GM19193 (cell line): ENCODE measurements around the gene GXYLT1.

Experiments
- POLR2A ChIP-seq: IDR thresholded peaks from 4 replicates; pipeline ENCODE4 v1.6.1; 2011; ENCODE audit not compliant: insufficient read depth, insufficient read length; ENCODE audit errors: extremely low read depth

Gene GXYLT1

DNA sequence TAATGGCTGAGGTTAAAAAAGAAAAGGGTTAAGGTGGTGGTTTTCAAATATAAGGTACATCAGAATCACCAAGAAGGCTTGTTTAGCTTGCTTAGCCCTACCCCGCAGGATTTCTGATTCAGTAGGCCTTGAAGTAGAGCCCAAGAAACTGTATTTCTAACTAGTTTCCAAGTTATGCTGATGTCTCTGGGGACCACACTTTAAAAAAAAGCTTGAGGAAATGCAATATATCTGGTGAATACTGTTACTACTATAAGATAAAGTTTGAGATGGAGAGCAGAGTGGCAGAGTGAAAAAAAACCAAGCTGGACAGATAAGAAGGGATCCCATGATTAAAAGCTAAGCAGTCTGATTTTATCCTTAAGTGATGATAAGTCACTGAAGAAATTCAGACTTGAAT, 18.3 kb upstream of the GXYLT1 start:
- TF ChIP-seq POLR2A: no peak

DNA sequence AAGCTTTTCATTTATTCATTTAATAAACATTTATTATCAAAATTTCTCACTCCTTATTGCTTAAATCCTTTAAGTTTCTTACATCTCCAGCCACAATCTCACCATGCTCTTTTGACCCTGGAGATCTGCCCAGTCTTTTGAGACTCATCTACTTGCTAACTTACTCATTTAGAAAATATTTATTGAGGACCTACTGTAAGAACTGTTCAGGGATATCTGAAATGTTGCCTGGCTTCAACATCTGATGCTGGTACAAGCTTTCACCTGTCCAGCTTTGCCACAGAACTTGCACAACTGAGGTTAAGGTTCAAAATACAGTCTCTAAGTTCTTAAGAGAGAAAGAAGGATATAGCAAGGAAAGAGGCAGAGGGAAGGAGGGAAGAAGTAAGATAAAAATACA, 17.5 kb upstream of the GXYLT1 start:
- no peak for TF ChIP-seq POLR2A

DNA sequence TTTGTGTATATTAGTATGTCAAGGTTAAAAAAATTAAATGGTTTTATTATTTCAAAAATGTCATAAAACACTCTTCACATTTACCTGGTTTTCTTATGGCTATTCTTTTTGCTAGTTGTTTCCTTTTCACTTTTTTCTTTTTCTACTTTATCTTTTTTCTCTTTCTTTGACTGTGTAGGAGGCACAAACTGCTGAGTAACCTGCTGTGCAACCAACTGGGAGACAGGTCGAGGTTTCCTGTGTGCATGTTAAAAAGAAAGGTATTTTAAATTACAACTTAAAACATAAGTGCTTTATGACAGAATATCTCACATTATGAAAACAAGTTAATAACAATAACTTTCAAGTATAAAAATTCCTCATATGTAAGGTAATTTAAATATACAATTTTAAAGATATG, 16.9 kb upstream of the GXYLT1 start:
- TF ChIP-seq POLR2A: no peak

DNA sequence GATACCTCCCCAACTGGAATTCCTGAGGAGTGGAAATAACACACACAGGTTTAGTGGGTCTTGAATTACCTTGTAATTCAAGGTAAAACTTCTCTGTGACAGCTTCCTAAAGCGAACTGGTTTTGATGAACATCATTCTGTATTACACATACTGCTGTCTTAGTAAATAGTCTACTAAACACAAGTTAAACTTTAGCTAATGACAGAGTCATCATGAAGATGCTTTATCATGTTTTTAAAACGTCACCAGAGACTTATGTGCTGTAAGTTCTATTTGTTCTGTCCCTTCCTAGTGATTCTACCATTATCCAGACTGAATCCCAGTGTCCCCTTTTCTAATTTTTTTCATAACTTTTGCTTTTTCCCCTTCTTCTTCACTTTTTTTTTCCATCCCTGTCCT, 11.6 kb upstream of the GXYLT1 start:
- no peak for TF ChIP-seq POLR2A

DNA sequence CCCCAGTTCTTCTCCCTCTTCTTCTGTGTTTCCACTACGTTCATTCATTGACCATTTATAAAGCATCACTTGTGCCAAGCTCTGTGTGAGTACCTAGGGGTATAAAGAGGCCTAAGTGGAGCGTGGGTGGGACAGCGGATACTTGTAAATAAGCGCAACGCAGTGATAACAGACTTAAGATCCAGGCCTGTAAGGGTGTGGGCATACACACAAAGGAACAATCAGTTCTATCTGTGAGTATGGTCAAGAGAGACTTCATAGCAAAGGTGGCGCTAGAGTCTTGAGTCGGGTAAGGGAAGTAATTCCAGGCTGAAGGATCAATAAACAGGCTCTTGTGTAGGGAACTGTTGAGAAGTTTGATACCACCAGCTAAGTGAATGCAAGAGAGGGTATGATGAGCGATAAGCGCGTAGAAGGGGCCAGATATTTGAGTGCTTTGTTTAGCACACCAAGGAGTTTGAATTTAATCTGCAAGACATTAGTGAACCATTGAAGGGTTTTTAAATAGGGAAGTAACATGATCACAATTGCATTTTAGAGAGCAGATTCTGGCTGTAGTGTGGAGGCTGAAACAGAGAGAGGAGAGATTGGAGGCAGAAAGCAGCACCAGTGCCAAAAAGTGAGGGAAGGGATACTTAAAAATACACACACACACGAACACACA, 1.0 kb upstream of the GXYLT1 start:
- TF ChIP-seq POLR2A: no peak

DNA sequence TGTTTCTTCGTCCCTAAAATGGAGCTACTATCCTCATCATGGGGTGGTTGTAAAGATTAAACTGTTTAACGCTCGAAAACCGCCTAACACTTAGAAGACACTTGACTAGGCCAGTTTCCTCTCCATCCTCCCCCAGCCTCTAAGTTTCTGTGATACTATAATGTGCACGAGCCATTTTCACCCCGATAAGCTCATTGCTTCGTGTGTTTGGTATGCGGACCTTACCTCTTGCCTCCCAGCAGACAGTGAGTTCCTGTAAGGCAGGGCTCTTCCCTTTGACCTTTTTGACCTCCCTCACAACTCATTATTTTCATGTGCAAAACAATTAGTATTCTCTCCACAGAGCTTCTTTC, 499 bp upstream of the GXYLT1 start:
- TF ChIP-seq POLR2A: no peak

DNA sequence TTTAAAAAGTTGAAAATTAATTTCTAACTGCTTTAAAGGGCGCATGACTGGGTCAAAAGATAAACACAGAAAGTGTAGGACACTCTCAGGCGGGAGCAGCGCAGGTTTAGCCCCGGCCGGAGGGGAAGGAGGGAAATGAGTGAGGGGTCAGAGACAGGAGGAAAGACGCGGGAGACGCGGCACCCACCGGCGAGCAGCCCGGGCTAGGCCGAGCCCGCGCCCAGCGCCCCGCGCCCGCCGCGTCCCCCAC, 591 bp downstream of the GXYLT1 start:
- no peak for TF ChIP-seq POLR2A

DNA sequence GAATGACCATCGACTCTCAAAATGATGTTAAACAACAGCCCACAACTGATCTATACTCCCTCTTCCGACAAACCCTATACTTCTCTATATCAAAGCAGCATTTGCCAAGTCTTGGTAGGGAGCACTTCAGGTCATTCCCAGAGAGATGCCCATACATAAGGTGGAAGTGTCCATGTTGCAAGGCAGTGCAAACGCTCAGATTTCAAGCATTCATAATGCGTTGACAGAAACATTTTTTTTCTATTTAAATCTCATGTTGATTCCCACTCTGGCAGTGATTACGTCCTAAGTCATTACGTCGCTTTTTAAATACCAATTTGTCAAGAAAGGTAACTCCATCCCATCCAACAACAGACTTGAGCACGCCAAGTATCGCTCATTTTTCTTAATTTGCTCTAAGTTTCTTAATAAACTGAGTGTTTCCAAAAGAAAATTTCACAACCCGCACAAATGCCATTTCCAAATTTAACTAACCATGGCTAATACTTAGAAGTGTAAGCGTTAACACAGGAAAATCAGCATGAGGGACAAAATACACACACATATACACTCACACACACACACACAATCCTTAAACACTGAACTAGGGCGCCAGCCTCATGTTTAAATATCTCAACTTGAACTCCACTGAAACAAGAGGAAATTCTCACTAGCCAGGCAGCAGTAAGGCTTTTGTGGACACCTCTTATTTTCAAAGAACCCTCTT, 1.1 kb downstream of the GXYLT1 start:
- TF ChIP-seq POLR2A: no peak

DNA sequence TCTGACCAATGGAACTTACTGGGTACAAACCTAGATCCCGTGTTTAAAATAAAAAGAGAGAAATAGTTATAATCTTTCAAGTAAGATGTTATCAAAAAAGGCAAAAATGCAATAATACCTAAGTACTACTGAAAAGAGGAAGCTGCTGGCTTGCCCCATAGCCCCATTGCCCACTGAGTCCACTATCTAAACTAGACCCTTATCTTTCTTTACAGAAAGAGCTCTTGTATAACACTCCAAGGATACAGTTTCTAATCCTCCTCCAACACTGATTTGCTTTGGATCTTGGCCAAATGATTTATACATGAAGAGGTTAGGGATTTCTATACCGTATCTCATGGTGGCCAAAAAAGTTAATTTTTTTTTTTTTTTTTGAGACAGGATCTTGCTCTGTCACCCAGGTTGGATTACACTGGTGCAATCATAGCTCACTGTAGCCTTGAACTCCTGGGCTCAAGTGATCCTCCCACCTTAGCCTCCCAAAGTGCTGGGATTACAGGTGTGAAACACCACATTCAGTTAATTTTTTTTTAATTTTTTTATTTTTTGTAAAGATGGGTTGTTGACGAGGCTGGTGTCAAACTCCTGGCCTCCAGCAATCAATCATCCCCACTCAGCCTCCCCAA, 2.6 kb downstream of the GXYLT1 start:
- TF ChIP-seq POLR2A: no peak

DNA sequence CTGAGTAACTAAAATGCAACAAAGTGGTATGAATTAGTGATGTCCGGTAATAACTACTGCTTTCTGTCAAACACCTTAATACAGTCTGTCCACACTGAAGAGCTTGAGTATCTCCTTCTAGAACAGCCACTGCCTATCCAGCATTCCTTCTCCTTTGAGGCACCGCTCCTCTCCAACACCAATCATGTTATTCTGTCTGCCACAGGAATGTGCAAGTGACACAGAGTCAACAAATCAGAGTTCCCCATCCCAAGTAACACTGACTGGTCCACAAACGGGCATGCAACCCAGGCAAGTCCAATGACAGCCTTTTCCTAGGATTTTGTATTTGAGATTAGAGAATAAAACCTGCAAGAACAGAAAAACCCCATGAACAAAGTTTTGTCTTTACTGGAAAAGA, 3.8 kb downstream of the GXYLT1 start:
- TF ChIP-seq POLR2A: no peak

DNA sequence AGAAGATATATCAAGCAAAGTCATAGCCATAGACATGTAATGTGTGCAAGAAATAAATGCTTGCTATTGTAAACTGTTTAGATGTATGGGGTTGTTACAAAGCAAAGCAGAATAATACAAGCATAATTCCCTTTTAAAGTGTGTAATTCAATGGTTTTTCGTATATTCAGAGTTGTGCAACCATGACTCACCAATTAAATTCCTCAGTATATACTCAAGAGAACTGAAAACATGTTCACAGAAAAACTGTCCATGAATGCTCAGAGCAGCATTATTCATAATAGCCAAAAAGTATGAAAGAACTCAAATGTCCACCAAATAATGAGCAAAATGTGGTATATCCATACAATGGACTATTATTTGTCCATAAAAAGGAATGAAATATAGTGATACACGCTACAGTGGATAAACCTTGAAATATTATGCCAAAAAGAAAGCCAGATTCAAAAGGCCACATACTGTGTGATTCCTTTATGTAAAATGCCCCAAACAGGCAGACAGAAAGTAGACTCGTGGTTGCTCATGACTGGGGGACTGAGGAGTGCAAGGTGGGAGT, 9.3 kb downstream of the GXYLT1 start:
- no peak for TF ChIP-seq POLR2A

DNA sequence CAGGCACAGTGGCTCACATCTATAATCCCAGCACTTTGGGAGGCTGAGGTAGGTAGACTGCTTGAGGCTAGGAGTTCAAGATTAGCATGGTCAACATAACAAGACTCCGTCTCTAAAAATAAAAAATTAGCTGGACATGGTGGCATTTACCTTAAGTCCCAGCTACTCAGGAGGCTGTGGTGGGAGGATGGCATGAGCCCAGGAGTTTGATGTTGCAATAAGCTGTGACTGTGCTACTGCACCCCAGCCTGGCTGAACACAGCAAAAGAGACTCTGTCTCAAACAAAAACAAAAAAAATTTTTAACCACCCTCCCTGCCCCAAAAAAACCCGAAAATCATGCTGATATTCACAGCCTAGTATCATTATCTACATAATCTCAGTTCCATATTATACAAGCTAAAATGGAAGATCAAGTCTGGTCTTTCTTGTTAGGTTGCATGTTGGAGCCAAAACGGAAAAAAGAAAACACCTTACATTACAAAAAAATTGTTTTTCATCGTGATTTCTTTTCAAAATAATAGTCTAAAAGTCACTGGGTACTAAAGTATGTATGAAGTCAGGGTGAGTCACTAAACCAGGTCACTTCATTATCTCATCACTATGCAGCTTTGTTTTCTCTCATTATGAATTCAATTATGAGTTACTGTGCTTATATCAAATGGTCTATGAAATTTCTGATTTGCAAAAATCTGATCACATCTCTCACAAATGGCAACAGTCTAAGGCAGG, 13.8 kb downstream of the GXYLT1 start:
- no peak for TF ChIP-seq POLR2A

DNA sequence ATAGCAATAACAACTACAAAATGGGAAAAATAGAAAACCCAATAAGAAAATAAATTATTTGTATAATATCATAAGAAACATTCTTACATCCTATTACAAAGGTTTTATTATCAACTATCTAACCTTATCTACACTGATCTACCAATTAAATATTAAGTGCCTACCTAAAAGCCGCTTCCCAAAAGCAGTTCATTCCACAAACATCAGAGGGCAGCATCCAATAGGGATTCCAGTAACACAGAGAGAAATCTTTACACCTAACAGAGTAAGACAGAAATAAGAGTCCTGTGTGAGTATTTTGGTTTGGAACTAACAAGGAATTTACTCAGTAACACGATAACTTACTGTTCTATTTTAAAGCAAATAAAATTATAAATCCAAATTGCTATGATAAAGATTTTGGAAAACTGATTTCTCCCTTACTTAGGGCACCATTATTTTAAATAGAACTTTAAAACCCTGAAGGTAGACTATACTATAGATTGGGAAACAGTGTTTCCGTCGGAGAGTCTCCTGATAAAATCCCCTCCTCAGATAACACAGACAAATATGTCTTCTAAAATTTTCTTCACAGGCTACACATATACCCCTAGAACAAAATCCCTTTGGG, 15.0 kb downstream of the GXYLT1 start:
- no peak for TF ChIP-seq POLR2A

DNA sequence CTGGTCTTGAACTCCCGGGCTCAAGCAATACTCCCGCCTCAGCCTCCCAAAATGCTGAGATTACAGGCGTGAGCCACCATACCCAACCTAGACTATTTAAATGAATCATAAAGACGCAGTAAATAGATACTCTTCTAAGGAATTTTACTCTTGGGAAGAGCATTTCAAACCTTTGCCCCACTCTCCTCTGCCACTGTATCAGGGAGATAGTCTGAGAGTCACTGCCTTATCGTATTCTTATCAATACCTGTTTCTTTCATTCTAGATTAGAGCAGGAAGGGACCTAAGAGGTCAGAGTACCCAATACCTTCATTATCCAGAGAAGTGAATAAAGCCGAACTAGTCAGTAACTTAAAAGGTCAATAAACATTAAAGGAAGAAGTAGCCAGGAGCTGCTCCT, 15.8 kb downstream of the GXYLT1 start:
- TF ChIP-seq POLR2A: no peak

DNA sequence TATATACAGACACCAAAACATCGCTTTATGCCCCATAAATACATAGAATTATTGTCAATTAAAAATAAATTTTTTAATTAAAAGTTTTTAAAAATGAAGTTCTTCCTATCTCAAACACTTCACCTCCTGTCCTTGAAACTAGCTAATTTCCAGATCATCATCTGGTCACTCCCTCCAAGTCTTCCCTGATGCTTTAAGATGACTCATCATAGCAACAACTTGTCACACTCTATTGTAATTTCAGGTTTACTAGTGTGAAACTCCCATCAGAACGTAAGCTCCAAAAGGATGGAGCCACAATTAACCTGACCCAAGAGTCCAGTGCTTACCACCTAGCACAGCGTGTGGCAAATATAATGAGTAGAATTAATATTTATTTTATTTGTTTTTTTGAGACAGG, 16.3 kb downstream of the GXYLT1 start:
- TF ChIP-seq POLR2A: no peak
